Left ventricle myocardium inferior (tissue), 1 donor: ENCODE measurements around the gene ANKRD36. TPM values are rescaled to one million over a fixed set of nuclear protein-coding genes. Genes with fewer than 3 reads are reported as not detected.
"Not testable (repeated sequence)": the region's sequence is repeated elsewhere in the genome, so short reads cannot be mapped to it uniquely, and the experiment has no call there.

ENCODE experiments used
- DNase-seq: peaks from one replicate; pipeline ENCODE4 v3.0.0-alpha.2; 2020
- H3K27ac ChIP-seq: fragments of 200-600 bp; replicated peaks from 2 replicates; pipeline ENCODE4 v1.8.0; 2021
- H3K27me3 ChIP-seq: fragments of 200-600 bp; 2 replicates; pipeline ENCODE4 v1.8.0; 2021; ENCODE audit warnings: low read depth
- H3K36me3 ChIP-seq: fragments of 200-600 bp; 2 replicates; pipeline ENCODE4 v1.8.0; 2021
- H3K4me1 ChIP-seq: fragments of 200-600 bp; 2 replicates; pipeline ENCODE4 v1.8.0; 2021
- H3K4me3 ChIP-seq: fragments of 200-600 bp; 2 replicates; pipeline ENCODE4 v1.8.0; 2021; ENCODE audit warnings: mild to moderate bottlenecking, moderate library complexity
- H3K9me3 ChIP-seq: fragments of 200-600 bp; replicated peaks from 2 replicates; pipeline ENCODE4 v1.8.0; 2021
- intact Hi-C: fragments of 100-400 bp; cut with micrococcal nuclease; formaldehyde crosslinking; loops from one replicate; pipeline ENCODE4 v1.11.0; 2022
- total RNA-seq: library from RNA; stranded (reverse); fragmentation: NEBNext Ultra II Directional; extraction: Animal tissue kit (Norgen Biotek cat#: 25700); gene quantifications from one replicate; pipeline ENCODE4 v1.2.1, GENCODE V29; 2021
- donor health status: DM: no; HTN: yes; CAD: no; lungs with severe emphysema.

Gene ANKRD36
- total RNA-seq, 1 donor from 2014 or later: 4.3 TPM

DNA sequence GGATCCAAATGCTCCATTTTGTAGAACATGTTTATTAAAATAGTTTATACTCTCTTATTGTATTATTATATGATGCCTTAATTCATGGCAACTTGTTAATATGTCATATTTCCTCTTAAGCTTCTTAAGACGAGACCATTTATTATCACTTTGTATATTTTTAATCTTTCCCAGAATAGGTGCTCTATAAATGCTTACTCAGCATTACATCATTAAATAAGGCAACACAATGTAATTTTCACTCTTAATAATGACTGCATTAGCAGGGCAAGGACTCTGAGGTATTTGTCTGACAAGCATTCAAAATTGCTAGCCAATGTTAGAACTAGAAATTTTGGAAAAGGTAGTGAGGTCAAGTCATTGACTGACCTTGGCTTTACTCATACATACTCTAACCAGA lies 180.7 kb downstream of the ANKRD36 start:
- H3K9me3 ChIP-seq, H3K4me1 ChIP-seq, intact Hi-C loops, H3K36me3 ChIP-seq, DNase-seq, H3K27ac ChIP-seq, H3K4me3 ChIP-seq, H3K27me3 ChIP-seq: not testable (repeated sequence)

Other genes starting within 250 kb of the ANKRD36 start
- gene SEMA4C, start 243.1 kb upstream of the ANKRD36 start, total RNA-seq: 16.6 TPM
- gene FAM178B, start 126.6 kb upstream of the ANKRD36 start, total RNA-seq: 0.82 TPM
- gene FAHD2B, start 18.3 kb upstream of the ANKRD36 start, total RNA-seq: 34.1 TPM